MM.1S (cell line): ENCODE data around the gene PIAS3.

Experiments
- DNase-seq: peaks from one replicate; pipeline ENCODE4 v3.0.0-alpha.2; 2015
- H2AFZ ChIP-seq: fragments of 300-600 bp; sonication (generic); 2 replicates; pipeline ENCODE4 v1.6.0; 2016; ENCODE audit warnings: antibody characterized with exemption, low read length
- H3F3A ChIP-seq: fragments of 300-600 bp; sonication (generic); 2 replicates; pipeline ENCODE4 v1.6.1; 2016; ENCODE audit warnings: mild to moderate bottlenecking, antibody characterized with exemption, low read length, moderate library complexity, mixed read lengths; ENCODE audit not compliant: insufficient read depth
- H3K27ac ChIP-seq: fragments of 300-600 bp; sonication (generic); 2 replicates; pipeline ENCODE4 v1.5.1; 2016; ENCODE audit warnings: mild to moderate bottlenecking, low read length
- H3K27me3 ChIP-seq: fragments of 300-600 bp; sonication (generic); replicated peaks from 2 replicates; pipeline ENCODE4 v1.6.0; 2016; ENCODE audit warnings: low read length; ENCODE audit not compliant: insufficient read depth
- H3K36me3 ChIP-seq: fragments of 300-600 bp; sonication (generic); replicated peaks from 2 replicates; pipeline ENCODE4 v1.6.1; 2016; ENCODE audit warnings: mild to moderate bottlenecking, low read length, mixed read lengths; ENCODE audit not compliant: insufficient read depth
- H3K4me1 ChIP-seq: fragments of 300-600 bp; sonication (generic); 2 replicates; pipeline ENCODE4 v1.6.1; 2016; ENCODE audit warnings: low read length, mixed read lengths
- H3K4me2 ChIP-seq: fragments of 300-600 bp; sonication (generic); 2 replicates; pipeline ENCODE4 v1.6.0; 2016; ENCODE audit warnings: low read depth, low read length
- H3K4me3 ChIP-seq: fragments of 300-600 bp; sonication (generic); 2 replicates; pipeline ENCODE4 v1.5.1; 2016; ENCODE audit warnings: low read length, mixed read lengths
- H3K79me2 ChIP-seq: fragments of 300-600 bp; sonication (generic); 2 replicates; pipeline ENCODE4 v1.6.1; 2016; ENCODE audit warnings: mixed run types, low read length, mixed read lengths
- H3K9ac ChIP-seq: fragments of 300-600 bp; sonication (generic); 2 replicates; pipeline ENCODE4 v1.6.1; 2016; ENCODE audit warnings: low read length, mixed read lengths
- H3K9me2 ChIP-seq: fragments of 300-600 bp; sonication (generic); replicated peaks from 2 replicates; pipeline ENCODE4 v1.6.1; 2016; ENCODE audit warnings: mild to moderate bottlenecking, low read length, mixed read lengths; ENCODE audit not compliant: insufficient read depth
- H3K9me3 ChIP-seq: fragments of 300-600 bp; sonication (generic); replicated peaks from 2 replicates; pipeline ENCODE4 v1.6.1; 2016; ENCODE audit warnings: mild to moderate bottlenecking, low read length, mixed read lengths; ENCODE audit not compliant: insufficient read depth
- H4K20me1 ChIP-seq: fragments of 300-600 bp; sonication (generic); 2 replicates; pipeline ENCODE4 v1.6.1; 2016; ENCODE audit warnings: mild to moderate bottlenecking, low read length, moderate library complexity, mixed read lengths; ENCODE audit not compliant: insufficient read depth
- CTCF ChIP-seq: fragments of 300-600 bp; sonication (generic); IDR thresholded peaks from 2 replicates; pipeline ENCODE4 v1.5.1; 2016; ENCODE audit warnings: antibody characterized with exemption, low read length, mixed read lengths
- EZH2 ChIP-seq: fragments of 300-600 bp; sonication (generic); optimal IDR thresholded peaks from 2 replicates; pipeline ENCODE3; 2017; ENCODE audit warnings: low read depth, mild to moderate bottlenecking, antibody characterized with exemption, low read length, mixed read lengths
- EZH2phosphoT487 ChIP-seq: fragments of 300-600 bp; sonication (generic); IDR thresholded peaks from 2 replicates; pipeline ENCODE4 v1.6.1; 2018; ENCODE audit warnings: antibody characterized with exemption, low read length

The PIAS3 gene

DNA sequence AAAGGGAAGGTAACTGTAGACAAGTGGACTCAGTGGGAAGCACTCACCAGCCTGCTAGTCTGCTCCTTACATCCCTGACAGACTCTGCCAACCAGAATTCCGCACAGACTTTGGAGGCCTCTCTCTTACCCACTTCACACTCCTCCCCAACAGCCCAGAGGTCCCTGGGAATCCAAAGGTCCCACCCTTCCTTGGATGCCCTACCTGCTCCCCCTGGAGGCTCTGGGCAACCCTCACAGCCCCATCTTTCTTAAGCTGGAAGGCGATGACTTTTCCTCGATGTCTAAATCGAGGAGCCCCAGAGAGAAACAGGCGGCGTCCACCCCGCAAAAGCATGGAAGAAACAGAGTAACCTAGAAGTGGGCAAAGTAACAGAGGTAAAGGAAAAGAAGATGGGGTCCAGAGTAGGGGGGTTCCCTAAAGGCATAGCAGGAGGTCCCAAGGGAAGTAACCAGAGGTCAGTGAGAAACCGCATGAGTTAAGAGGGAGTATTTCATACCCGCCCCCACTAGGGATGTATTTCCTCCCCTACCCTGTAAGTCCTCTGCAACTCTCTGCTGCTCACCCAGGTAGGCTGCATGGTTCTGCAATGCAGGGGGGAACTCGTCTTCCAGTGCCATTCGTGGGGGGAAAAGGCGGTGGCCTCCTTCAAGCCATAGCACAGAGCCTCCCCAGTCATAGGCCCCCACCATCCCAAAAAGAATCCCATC is 42.6 kb upstream of the PIAS3 start:
- TF ChIP-seq EZH2 (no peak), CTCF (0 out of 2 replicates have a peak, but pooled peaks have one; percentile 4), EZH2phosphoT487 (no peak)

DNA sequence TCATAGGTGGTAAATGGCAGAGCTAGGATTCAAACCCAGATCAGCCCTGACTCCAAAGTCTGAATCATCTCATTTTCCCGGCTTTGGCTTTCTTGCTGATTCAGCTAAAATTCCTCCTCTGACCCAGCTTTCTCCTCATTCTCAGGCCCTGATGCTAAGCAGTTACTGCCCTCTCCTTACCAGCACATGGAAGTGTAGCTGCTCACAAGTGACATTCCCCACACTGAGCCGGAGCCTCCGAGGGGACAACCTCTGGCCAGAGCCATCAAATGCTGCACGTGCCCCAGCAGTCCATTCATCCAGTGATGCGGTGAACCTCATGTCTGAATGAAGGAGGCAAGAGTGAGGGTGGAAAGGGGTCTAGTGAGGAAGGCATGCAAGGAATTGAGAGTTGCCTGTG is 39.9 kb upstream of the PIAS3 start:
- H4K20me1 ChIP-seq, result no peaks in the 10 kb centered on the region
- no peak for TF ChIP-seq EZH2
- no peak for TF ChIP-seq EZH2phosphoT487
- TF ChIP-seq CTCF, result no peak
- no peaks in the 10 kb centered on the region for H3K4me1 ChIP-seq
- no peak overlapping the region for H3K4me3 ChIP-seq
- H3K9me2 ChIP-seq, result no peaks in the 10 kb centered on the region
- no peak overlapping the region for H3K9ac ChIP-seq
- H3K27ac ChIP-seq, result no peak overlapping the region
- H3K79me2 ChIP-seq, result no peaks in the 10 kb centered on the region
- no peak overlapping the region for H2AFZ ChIP-seq
- H3K27me3 ChIP-seq, result no peaks in the 10 kb centered on the region
- no peak for DNase-seq
- no peaks in the 10 kb centered on the region for H3F3A ChIP-seq
- H3K9me3 ChIP-seq, result no peaks in the 10 kb centered on the region
- H3K36me3 ChIP-seq, result no peaks in the 10 kb centered on the region
- H3K4me2 ChIP-seq, result no peak overlapping the region

More for the DNA sequence above, 42.6 kb upstream of the PIAS3 start:
- Histone ChIP-seq H3F3A (no peaks in the 10 kb centered on the region), H2AFZ (no peak overlapping the region), H3K27me3 (no peaks in the 10 kb centered on the region), H3K9me3 (no peaks in the 10 kb centered on the region), H3K79me2 (no peaks in the 10 kb centered on the region), H4K20me1 (no peaks in the 10 kb centered on the region), H3K4me2 (no peak overlapping the region), H3K9ac (no peak overlapping the region), H3K36me3 (no peaks in the 10 kb centered on the region), H3K4me1 (no peaks in the 10 kb centered on the region), H3K27ac (no peak overlapping the region), H3K9me2 (no peaks in the 10 kb centered on the region), H3K4me3 (no peak overlapping the region)
- DNase-seq, result no peak

DNA sequence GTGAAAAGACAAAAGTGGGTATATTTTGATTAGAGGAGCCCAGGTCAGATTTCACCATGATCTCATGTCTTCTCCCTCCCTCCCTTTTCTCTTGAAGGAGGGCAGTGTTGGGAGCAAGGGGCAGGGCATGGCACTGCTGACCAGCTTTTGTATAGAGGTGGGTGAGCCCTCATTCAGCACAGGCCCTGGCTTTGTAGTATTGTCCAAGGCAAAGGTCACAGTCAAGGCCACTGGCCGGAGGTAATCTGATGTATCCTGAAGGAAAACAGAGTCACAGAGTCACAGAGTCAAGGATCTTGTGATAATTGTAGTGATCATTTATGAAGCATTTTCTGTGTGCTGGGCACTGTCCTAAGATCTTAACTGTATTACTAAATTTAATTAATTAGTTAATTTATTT is 39.1 kb upstream of the PIAS3 start:
- Histone ChIP-seq H3K79me2 (no peaks in the 10 kb centered on the region), H3K4me1 (no peaks in the 10 kb centered on the region), H2AFZ (no peak overlapping the region), H3K27ac (no peak overlapping the region), H3K9ac (no peak overlapping the region), H3F3A (no peaks in the 10 kb centered on the region), H3K9me3 (no peaks in the 10 kb centered on the region), H3K4me2 (no peak overlapping the region), H3K36me3 (no peaks in the 10 kb centered on the region), H3K4me3 (no peak overlapping the region), H4K20me1 (no peaks in the 10 kb centered on the region), H3K9me2 (no peaks in the 10 kb centered on the region), H3K27me3 (no peaks in the 10 kb centered on the region)
- TF ChIP-seq CTCF (no peak), EZH2 (no peak), EZH2phosphoT487 (no peak)
- DNase-seq, result no peak
